Measurements from ENCODE around the gene PIGL. TPM values are rescaled to one million over a fixed set of nuclear protein-coding genes. Genes with fewer than 3 reads are reported as not detected.
A peak's percentile ranks its signal among the peaks of the same experiment; 100 is the strongest.

The PIGL gene
- total and polyA plus RNA-seq, 2 experiments from 2014 or later, result 10.9 to 15.4 TPM

GRCh38 chr17:16314189-16314588, 97.2 kb downstream of the PIGL start:
- Histone ChIP-seq H3K4me2 (ENCODE audit: unreplicated experiment) (no peak overlapping the region), H3K4me1 (ENCODE audit: insufficient read depth) (no peaks in the 10 kb centered on the region), H3K79me2 (ENCODE audit: insufficient read depth) (no peaks in the 10 kb centered on the region), H3K9me3 (ENCODE audit: low read depth) (no peaks in the 10 kb centered on the region), H4K20me1 (ENCODE audit: insufficient read depth) (no peaks in the 10 kb centered on the region), H3K27ac (no peak overlapping the region), H3K9ac (no peak overlapping the region), H3F3A (ENCODE audit: insufficient read depth) (no peaks in the 10 kb centered on the region), H3K9me2 (ENCODE audit: insufficient read depth) (no peaks in the 10 kb centered on the region), H3K4me3 (no peak overlapping the region), H3K27me3 (replicated peaks; ENCODE audit: insufficient read depth) (no peaks in the 10 kb centered on the region), H2AFZ (no peak overlapping the region), H3K36me3 (ENCODE audit: low read depth) (no peaks in the 10 kb centered on the region)
- in situ Hi-C loops (cut with MboI), result no loop called here
- no peak for TF ChIP-seq EZH2 (IDR thresholded peaks at IDR 0.05; ENCODE audit: insufficient read depth, poor library complexity, severe bottlenecking)
- no peak for TF ChIP-seq EZH2phosphoT487 (IDR thresholded peaks at IDR 0.05; ENCODE audit: insufficient read depth, low read depth)
- peak; percentile 24 for DNase-seq

GRCh38 chr17:16314859-16315258, 97.8 kb downstream of the PIGL start:
- in situ Hi-C loops (cut with MboI), result no loop called here
- Histone ChIP-seq H3K4me3 (no peak overlapping the region), H3K27ac (no peak overlapping the region), H2AFZ (no peak overlapping the region), H3K4me2 (ENCODE audit: unreplicated experiment) (no peak overlapping the region), H4K20me1 (ENCODE audit: insufficient read depth) (no peaks in the 10 kb centered on the region), H3K79me2 (ENCODE audit: insufficient read depth) (no peaks in the 10 kb centered on the region), H3K9ac (no peak overlapping the region), H3K9me3 (ENCODE audit: low read depth) (no peaks in the 10 kb centered on the region), H3K4me1 (ENCODE audit: insufficient read depth) (no peaks in the 10 kb centered on the region), H3K36me3 (ENCODE audit: low read depth) (no peaks in the 10 kb centered on the region), H3K9me2 (ENCODE audit: insufficient read depth) (no peaks in the 10 kb centered on the region), H3F3A (ENCODE audit: insufficient read depth) (no peaks in the 10 kb centered on the region), H3K27me3 (replicated peaks; ENCODE audit: insufficient read depth) (no peaks in the 10 kb centered on the region)
- 73 to 85% methylated on average over 3 of the region's 3 CpGs for WGBS, 2 experiments (ENCODE audit: low coverage in 1 of 2, low lambda C conversion rate in 2 of 2, missing lambda C conversion rate in 2 of 2)
- TF ChIP-seq EZH2phosphoT487 (IDR thresholded peaks at IDR 0.05; ENCODE audit: insufficient read depth, low read depth) (no peak), EZH2 (IDR thresholded peaks at IDR 0.05; ENCODE audit: insufficient read depth, poor library complexity, severe bottlenecking) (no peak)
- no peak for DNase-seq

GRCh38 chr17:16319969-16320368, 103.0 kb downstream of the PIGL start:
- peaks cover 9% of the 10 kb centered on the region; the same call in 1 of the 2 replicates for H3K4me1 ChIP-seq (ENCODE audit: insufficient read depth)
- WGBS, 2 experiments (ENCODE audit: low coverage in 1 of 2, low lambda C conversion rate in 2 of 2, missing lambda C conversion rate in 2 of 2), result 32 to 72% methylated on average over 2 of the region's 3 CpGs
- no peak overlapping the region for H3K4me3 ChIP-seq

GRCh38 chr17:16322636-16323035, 105.6 kb downstream of the PIGL start:
- H3K79me2 ChIP-seq (ENCODE audit: insufficient read depth), result no peaks in the 10 kb centered on the region
- TF ChIP-seq EZH2phosphoT487 (IDR thresholded peaks at IDR 0.05; ENCODE audit: insufficient read depth, low read depth), result no peak
- TF ChIP-seq EZH2 (IDR thresholded peaks at IDR 0.05; ENCODE audit: insufficient read depth, poor library complexity, severe bottlenecking), result no peak
- no peaks in the 10 kb centered on the region for H3K9me2 ChIP-seq (ENCODE audit: insufficient read depth)
- peaks cover 9% of the 10 kb centered on the region; the same call in 1 of the 2 replicates for H3K4me1 ChIP-seq (ENCODE audit: insufficient read depth)
- peak overlapping the region; percentile 33; the same call in 1 of the 2 replicates for H3K27ac ChIP-seq
- no peak overlapping the region for H3K4me3 ChIP-seq
- H3K36me3 ChIP-seq (ENCODE audit: low read depth), result no peaks in the 10 kb centered on the region; the same call in 1 of the 2 replicates
- H3K9me3 ChIP-seq (ENCODE audit: low read depth), result no peaks in the 10 kb centered on the region
- H3F3A ChIP-seq (ENCODE audit: insufficient read depth), result 0 out of 2 replicates have a peak, but pooled peaks cover 9% of the 10 kb centered on the region
- H2AFZ ChIP-seq, result no peak overlapping the region
- peak; percentile 64 for DNase-seq
- H3K27me3 ChIP-seq (replicated peaks; ENCODE audit: insufficient read depth), result no peaks in the 10 kb centered on the region
- 45 to 48% methylated on average over 3 of the region's 3 CpGs for WGBS, 2 experiments (ENCODE audit: low coverage in 1 of 2, low lambda C conversion rate in 2 of 2, missing lambda C conversion rate in 2 of 2)
- no peaks in the 10 kb centered on the region for H4K20me1 ChIP-seq (ENCODE audit: insufficient read depth)
- no peak overlapping the region for H3K9ac ChIP-seq
- H3K4me2 ChIP-seq (ENCODE audit: unreplicated experiment), result no peak overlapping the region
- in situ Hi-C loops (cut with MboI), result no loop called here

More at GRCh38 chr17:16319969-16320368, 103.0 kb downstream of the PIGL start:
- Histone ChIP-seq H3K9ac (no peak overlapping the region), H3F3A (ENCODE audit: insufficient read depth) (0 out of 2 replicates have a peak, but pooled peaks cover 9% of the 10 kb centered on the region), H3K4me2 (ENCODE audit: unreplicated experiment) (no peak overlapping the region), H3K79me2 (ENCODE audit: insufficient read depth) (no peaks in the 10 kb centered on the region), H3K27me3 (replicated peaks; ENCODE audit: insufficient read depth) (no peaks in the 10 kb centered on the region), H2AFZ (no peak overlapping the region), H3K27ac (no peak overlapping the region), H3K9me2 (ENCODE audit: insufficient read depth) (no peaks in the 10 kb centered on the region), H3K36me3 (ENCODE audit: low read depth) (no peaks in the 10 kb centered on the region), H4K20me1 (ENCODE audit: insufficient read depth) (no peaks in the 10 kb centered on the region), H3K9me3 (ENCODE audit: low read depth) (no peaks in the 10 kb centered on the region)
- TF ChIP-seq EZH2 (IDR thresholded peaks at IDR 0.05; ENCODE audit: insufficient read depth, poor library complexity, severe bottlenecking) (no peak), EZH2phosphoT487 (IDR thresholded peaks at IDR 0.05; ENCODE audit: insufficient read depth, low read depth) (no peak)
- in situ Hi-C loops (cut with MboI), result no loop called here
- no peak for DNase-seq

- Histone ChIP-seq H4K20me1 (ENCODE audit: insufficient read depth) (no peaks in the 10 kb centered on the region), H3K9ac (no peak overlapping the region), H3K27me3 (replicated peaks; ENCODE audit: insufficient read depth) (no peaks in the 10 kb centered on the region), H3K9me3 (ENCODE audit: low read depth) (no peaks in the 10 kb centered on the region), H3K9me2 (ENCODE audit: insufficient read depth) (no peaks in the 10 kb centered on the region), H2AFZ (no peak overlapping the region), H3K36me3 (ENCODE audit: low read depth) (no peaks in the 10 kb centered on the region; the same call in 1 of the 2 replicates), H3K4me3 (no peak overlapping the region), H3F3A (ENCODE audit: insufficient read depth) (0 out of 2 replicates have a peak, but pooled peaks cover 9% of the 10 kb centered on the region), H3K27ac (no peak overlapping the region), H3K79me2 (ENCODE audit: insufficient read depth) (no peaks in the 10 kb centered on the region), H3K4me1 (ENCODE audit: insufficient read depth) (peaks cover 19% of the 10 kb centered on the region; the same call in 1 of the 2 replicates), H3K4me2 (ENCODE audit: unreplicated experiment) (no peak overlapping the region)
- WGBS, 2 experiments (ENCODE audit: low coverage in 1 of 2, low lambda C conversion rate in 2 of 2, missing lambda C conversion rate in 2 of 2), result 87 to 100% methylated on average over 1 of the region's 1 CpG
- no peak for DNase-seq
- TF ChIP-seq EZH2phosphoT487 (IDR thresholded peaks at IDR 0.05; ENCODE audit: insufficient read depth, low read depth) (no peak), EZH2 (IDR thresholded peaks at IDR 0.05; ENCODE audit: insufficient read depth, poor library complexity, severe bottlenecking) (no peak)
- in situ Hi-C loops (cut with MboI), result no loop called here
These were observed 109.0 kb downstream of the PIGL start for GRCh38 chr17:16325964-16326363.
